Prostate gland (tissue), 2 donors: ENCODE data around the gene CDC123. TPM values are rescaled to one million over a fixed set of nuclear protein-coding genes. Genes with fewer than 3 reads are reported as not detected.

Experiments
- DNase-seq: peaks from one replicate; pipeline ENCODE4 v3.0.0-alpha.2; 2019; ENCODE audit warnings: low spot score
- H3K27ac ChIP-seq, 2 donors: fragments of 200-600 bp; sonication (generic); 2 replicates each; pipeline ENCODE4 v1.5.1; 2017 to 2019
- H3K27me3 ChIP-seq: fragments of 200-600 bp; sonication (generic); replicated peaks from 2 replicates; pipeline ENCODE4 v1.5.1; 2019; ENCODE audit not compliant: insufficient read depth
- H3K36me3 ChIP-seq, 2 donors: fragments of 200-600 bp; sonication (generic); 1 replicate in 1 of 2; 2 replicates in 1 of 2; pipeline versions ENCODE4 v1.5.1 to v1.8.1; 2017 to 2019
- H3K4me1 ChIP-seq: fragments of 200-600 bp; sonication (generic); replicated peaks from 2 replicates; pipeline ENCODE4 v1.5.1; 2019
- H3K4me3 ChIP-seq, 2 donors: fragments of 200-600 bp; sonication (generic); 2 replicates each; pipeline ENCODE4 v1.5.1; 2017 to 2019
- H3K9me3 ChIP-seq: fragments of 200-600 bp; sonication (generic); 2 replicates; pipeline ENCODE4 v1.5.1; 2017
- POLR2A ChIP-seq: fragments of 450-650 bp; IDR thresholded peaks from one replicate; pipeline ENCODE4 v1.6.1; 2016; ENCODE audit warnings: antibody characterized with exemption, mild to moderate bottlenecking
- POLR2AphosphoS5 ChIP-seq: sonication (generic); formaldehyde crosslinking; IDR thresholded peaks from one replicate; pipeline ENCODE4 v1.6.1; 2017; ENCODE audit warnings: antibody characterized with exemption
- WGBS: methylation state at CpG from one replicate; pipeline ENCODE4 v1.1.5; 2018; 5-methylcytosine and 5-hydroxymethylcytosine counted together
- intact Hi-C: fragments of 100-400 bp; cut with DNase I; formaldehyde crosslinking; loops from one replicate; pipeline ENCODE4 v1.14.2; 2022
- total RNA-seq, 2 donors: library from RNA; depleted of rRNA; stranded (reverse); fragments of >200 nt; gene quantifications; one replicate each; pipeline ENCODE4 v1.1.0, GENCODE V29; 2016
- TF ChIP-seq, protein P1 (sequence below), 4 experiments: fragments of 200-600 bp in 2 of 4; fragments of 450-650 bp in 2 of 4; sonication (generic) in 2 of 4; IDR thresholded peaks; 1 replicate in 3 of 4; 2 replicates in 1 of 4; pipeline ENCODE4 v1.5.1; 2016 to 2019; ENCODE audit warnings: antibody characterized with exemption in 4 of 4, mild to moderate bottlenecking in 2 of 4, moderate library complexity in 2 of 4

CDC123 gene
- total RNA-seq, 2 donors from 2014 or later = 52.4 to 63.3 TPM

- no peak for DNase-seq
- Histone ChIP-seq H3K4me1 (peaks cover 3% of the 10 kb centered on the region), H3K27ac (no peak overlapping the region), H3K4me3 (no peak overlapping the region), H3K27me3 (no peaks in the 10 kb centered on the region), H3K9me3 (no peaks in the 10 kb centered on the region), H3K36me3 (no peaks in the 10 kb centered on the region)
- TF ChIP-seq POLR2AphosphoS5 = no peak
- TF ChIP-seq, protein P1, sequence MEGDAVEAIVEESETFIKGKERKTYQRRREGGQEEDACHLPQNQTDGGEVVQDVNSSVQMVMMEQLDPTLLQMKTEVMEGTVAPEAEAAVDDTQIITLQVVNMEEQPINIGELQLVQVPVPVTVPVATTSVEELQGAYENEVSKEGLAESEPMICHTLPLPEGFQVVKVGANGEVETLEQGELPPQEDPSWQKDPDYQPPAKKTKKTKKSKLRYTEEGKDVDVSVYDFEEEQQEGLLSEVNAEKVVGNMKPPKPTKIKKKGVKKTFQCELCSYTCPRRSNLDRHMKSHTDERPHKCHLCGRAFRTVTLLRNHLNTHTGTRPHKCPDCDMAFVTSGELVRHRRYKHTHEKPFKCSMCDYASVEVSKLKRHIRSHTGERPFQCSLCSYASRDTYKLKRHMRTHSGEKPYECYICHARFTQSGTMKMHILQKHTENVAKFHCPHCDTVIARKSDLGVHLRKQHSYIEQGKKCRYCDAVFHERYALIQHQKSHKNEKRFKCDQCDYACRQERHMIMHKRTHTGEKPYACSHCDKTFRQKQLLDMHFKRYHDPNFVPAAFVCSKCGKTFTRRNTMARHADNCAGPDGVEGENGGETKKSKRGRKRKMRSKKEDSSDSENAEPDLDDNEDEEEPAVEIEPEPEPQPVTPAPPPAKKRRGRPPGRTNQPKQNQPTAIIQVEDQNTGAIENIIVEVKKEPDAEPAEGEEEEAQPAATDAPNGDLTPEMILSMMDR (IDR thresholded peaks at IDR 0.05) = no peak
- TF ChIP-seq POLR2A = no peak
- 84% methylated on average over 3 of the region's 3 CpGs for WGBS
- intact Hi-C loops = no loop called here
Observed at GRCh38 chr10:12201543-12201942, 5.6 kb downstream of the CDC123 start.

DNA sequence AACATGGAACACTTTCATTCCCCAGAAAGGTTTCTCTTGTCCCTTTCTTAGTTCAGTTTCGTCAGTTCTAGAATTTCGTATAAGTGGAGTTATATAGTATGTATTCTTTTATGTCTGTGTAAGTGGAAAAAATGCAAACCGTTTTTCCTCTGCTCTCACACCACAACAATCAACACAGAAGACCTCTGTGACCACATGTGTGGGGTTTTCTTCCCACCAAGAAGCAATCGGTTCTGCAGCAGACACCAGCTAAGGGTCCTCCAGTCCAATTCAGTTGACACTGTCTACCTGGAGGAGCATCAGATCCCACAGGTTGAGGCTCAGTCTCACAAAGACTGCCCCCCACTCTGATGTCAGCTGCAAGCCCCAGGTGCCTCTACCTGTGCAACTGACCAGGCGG is 6.2 kb downstream of the CDC123 start:
- no peak overlapping the region for H3K27ac ChIP-seq
- H3K9me3 ChIP-seq = no peaks in the 10 kb centered on the region
- intact Hi-C loops = no loop called here
- H3K36me3 ChIP-seq = no peaks in the 10 kb centered on the region
- TF ChIP-seq, protein P1 (IDR thresholded peaks at IDR 0.05) = no peak
- TF ChIP-seq POLR2A = no peak
- TF ChIP-seq POLR2AphosphoS5 = no peak
- no peak overlapping the region for H3K4me3 ChIP-seq
- WGBS = 88% methylated on average over 5 of the region's 5 CpGs
- H3K4me1 ChIP-seq = no peaks in the 10 kb centered on the region
- DNase-seq = no peak
- no peaks in the 10 kb centered on the region for H3K27me3 ChIP-seq

GRCh38 chr10:12205082-12205481 is 9.1 kb downstream of the CDC123 start:
- Histone ChIP-seq H3K36me3 (peaks cover 0 to under 1% of the 10 kb centered on the region in 2 donors), H3K9me3 (no peaks in the 10 kb centered on the region), H3K27me3 (no peaks in the 10 kb centered on the region), H3K27ac (no peak overlapping the region), H3K4me1 (no peaks in the 10 kb centered on the region), H3K4me3 (no peak overlapping the region)
- TF ChIP-seq POLR2AphosphoS5 (no peak), POLR2A (no peak)
- TF ChIP-seq, protein P1 (IDR thresholded peaks at IDR 0.05) = no peak
- no peak for DNase-seq
- 90% methylated on average over 3 of the region's 3 CpGs for WGBS
- intact Hi-C loops = no loop called here

- Histone ChIP-seq H3K27me3 (no peaks in the 10 kb centered on the region), H3K4me1 (no peaks in the 10 kb centered on the region), H3K36me3 (peaks cover 0 to 8% of the 10 kb centered on the region in 2 donors), H3K4me3 (no peak overlapping the region), H3K9me3 (no peaks in the 10 kb centered on the region), H3K27ac (no peak overlapping the region)
- WGBS = 86% methylated on average over 3 of the region's 3 CpGs
- intact Hi-C loops = no loop called here
- TF ChIP-seq, protein P1 (IDR thresholded peaks at IDR 0.05) = no peak
- TF ChIP-seq POLR2A = no peak
- TF ChIP-seq POLR2AphosphoS5 = no peak
- no peak for DNase-seq
Observed at GRCh38 chr10:12207114-12207513, 11.1 kb downstream of the CDC123 start.

DNA sequence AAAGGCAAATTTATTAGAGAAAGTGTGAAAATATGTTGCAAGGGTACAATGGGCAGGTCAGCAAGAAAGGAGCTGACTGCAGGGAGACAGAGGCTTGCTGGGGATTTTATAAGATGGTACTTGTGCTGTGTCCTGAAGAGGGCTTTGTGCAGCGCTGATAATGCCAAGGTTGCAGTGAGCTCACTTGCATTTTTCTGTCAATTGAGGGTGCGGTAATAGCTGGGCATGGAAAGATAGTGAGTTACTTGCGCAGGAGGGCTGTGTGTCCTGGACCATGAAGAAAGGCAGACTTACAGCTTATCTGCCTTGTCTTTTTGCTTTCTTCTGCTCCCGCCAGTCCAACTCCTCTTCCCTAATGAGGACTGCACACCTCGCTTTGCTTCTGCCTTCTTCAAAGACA is 12.5 kb downstream of the CDC123 start:
- no peak for DNase-seq
- Histone ChIP-seq H3K4me1 (no peaks in the 10 kb centered on the region), H3K27ac (no peak overlapping the region), H3K9me3 (no peaks in the 10 kb centered on the region), H3K4me3 (no peak overlapping the region), H3K27me3 (no peaks in the 10 kb centered on the region), H3K36me3 (peaks cover 0 to 8% of the 10 kb centered on the region in 2 donors)
- TF ChIP-seq POLR2AphosphoS5 (no peak), POLR2A (no peak)
- TF ChIP-seq, protein P1 (IDR thresholded peaks at IDR 0.05) = no peak
- intact Hi-C loops = no loop called here
- 96% methylated on average over 5 of the region's 5 CpGs for WGBS
